Esophagus muscularis mucosa (tissue), 3 donors: ENCODE data around the gene NUDT1.

Experiments used
- CTCF ChIP-seq, 3 experiments: fragments of 200-600 bp in 2 of 3; fragments of 450-650 bp in 1 of 3; sonication (generic) in 2 of 3; IDR thresholded peaks; one replicate each; pipeline ENCODE4 v1.5.1; 2017 to 2019; ENCODE audit warnings: antibody characterized with exemption in 3 of 3, mild to moderate bottlenecking in 2 of 3, moderate library complexity in 1 of 3
- POLR2A ChIP-seq: fragments of 450-650 bp; IDR thresholded peaks from one replicate; pipeline ENCODE4 v1.6.1; 2017; ENCODE audit warnings: antibody characterized with exemption, moderate library complexity, mild to moderate bottlenecking, low read depth

GRCh38 chr7:2287745-2288144 lies 45.7 kb downstream of the NUDT1 start:
- TF ChIP-seq CTCF (IDR thresholded peaks at IDR 0.05) (no peak), POLR2A (no peak)
